Mucosa of stomach (tissue), 1 donor: ENCODE data around the gene ST3GAL4.

Experiments
- H3K27me3 ChIP-seq: one replicate; pipeline ENCODE4 v1.7.0; 2013; ENCODE audit warnings: mild to moderate bottlenecking, low read length; ENCODE audit not compliant: control insufficient read depth, insufficient read depth
- H3K36me3 ChIP-seq: one replicate; pipeline ENCODE4 v1.7.0; 2013; ENCODE audit warnings: low read length; ENCODE audit not compliant: control insufficient read depth, insufficient read depth
- H3K4me1 ChIP-seq: one replicate; pipeline ENCODE4 v1.7.0; 2013; ENCODE audit warnings: mild to moderate bottlenecking, low read length; ENCODE audit not compliant: control insufficient read depth, insufficient read depth
- H3K4me3 ChIP-seq: one replicate; pipeline ENCODE4 v1.7.0; 2013; ENCODE audit warnings: low read length
- H3K9ac ChIP-seq: one replicate; pipeline ENCODE4 v1.7.0; 2013; ENCODE audit warnings: mild to moderate bottlenecking, low read length, moderate library complexity
- H3K9me3 ChIP-seq: one replicate; pipeline ENCODE4 v1.7.0; 2013; ENCODE audit warnings: mild to moderate bottlenecking, low read length, moderate library complexity; ENCODE audit not compliant: control insufficient read depth
- donor health status: Pancreatic carcinoma.

Gene ST3GAL4

GRCh38 chr11:126420698-126421256, 65.3 kb downstream of the ST3GAL4 start:
- no peaks in the 10 kb centered on the region for H3K27me3 ChIP-seq
- H3K4me1 ChIP-seq = peaks cover 28% of the 10 kb centered on the region
- H3K9me3 ChIP-seq = no peaks in the 10 kb centered on the region
- H3K4me3 ChIP-seq = no peak overlapping the region
- no peaks in the 10 kb centered on the region for H3K36me3 ChIP-seq
- no peak overlapping the region for H3K9ac ChIP-seq

DNA sequence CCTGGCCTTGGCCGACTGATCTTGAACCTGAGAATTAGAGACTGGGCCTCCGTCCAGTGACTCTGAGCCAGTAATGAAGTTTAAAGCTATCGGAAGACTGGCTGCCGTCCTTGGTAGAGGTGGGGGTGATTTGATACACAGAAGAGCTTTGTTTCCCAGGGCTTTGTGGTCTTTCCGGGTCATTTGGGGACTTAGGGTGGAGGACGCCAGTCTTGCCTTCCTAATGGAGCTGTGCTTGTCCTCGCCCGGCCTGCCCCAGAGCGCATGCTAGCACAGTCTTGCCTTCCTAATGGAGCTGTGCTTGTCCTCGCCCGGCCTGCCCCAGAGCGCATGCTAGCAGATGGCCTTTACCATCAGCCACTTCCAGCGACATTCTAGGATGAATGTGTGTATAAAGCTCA, 65.8 kb downstream of the ST3GAL4 start:
- Histone ChIP-seq H3K27me3 (no peaks in the 10 kb centered on the region), H3K4me3 (no peak overlapping the region), H3K4me1 (peaks cover 23% of the 10 kb centered on the region), H3K9me3 (no peaks in the 10 kb centered on the region), H3K9ac (no peak overlapping the region), H3K36me3 (no peaks in the 10 kb centered on the region)

GRCh38 chr11:126422446-126422845, 67.0 kb downstream of the ST3GAL4 start:
- Histone ChIP-seq H3K4me1 (peaks cover 14% of the 10 kb centered on the region), H3K4me3 (no peak overlapping the region), H3K9me3 (no peaks in the 10 kb centered on the region), H3K9ac (no peak overlapping the region), H3K36me3 (no peaks in the 10 kb centered on the region), H3K27me3 (no peaks in the 10 kb centered on the region)

DNA sequence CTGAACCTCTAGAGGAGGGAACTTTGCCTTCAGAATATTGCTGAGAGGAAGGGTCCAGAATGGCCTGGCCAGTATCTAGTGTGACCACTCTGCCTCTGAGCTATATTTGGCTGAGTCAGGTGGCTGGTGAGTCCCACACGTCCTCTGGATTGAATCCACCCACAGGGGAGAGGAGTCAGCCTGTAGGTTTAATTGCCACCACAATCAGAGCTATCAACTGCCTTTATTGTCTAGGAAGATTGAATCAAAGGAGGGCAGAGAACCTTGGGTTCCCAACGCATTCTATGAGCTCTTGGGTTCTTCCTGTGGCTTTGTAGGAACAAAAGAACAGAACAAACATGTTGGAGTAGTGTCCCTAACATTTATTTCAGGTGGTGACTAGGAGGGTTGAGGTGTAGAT, 67.7 kb downstream of the ST3GAL4 start:
- Histone ChIP-seq H3K4me1 (peaks cover 14% of the 10 kb centered on the region), H3K36me3 (no peaks in the 10 kb centered on the region), H3K9me3 (no peaks in the 10 kb centered on the region), H3K27me3 (no peaks in the 10 kb centered on the region), H3K9ac (no peak overlapping the region), H3K4me3 (no peak overlapping the region)

- no peaks in the 10 kb centered on the region for H3K27me3 ChIP-seq
- H3K36me3 ChIP-seq = no peaks in the 10 kb centered on the region
- no peak overlapping the region for H3K4me3 ChIP-seq
- H3K9me3 ChIP-seq = no peaks in the 10 kb centered on the region
- H3K4me1 ChIP-seq = peaks cover 14% of the 10 kb centered on the region
- H3K9ac ChIP-seq = no peak overlapping the region
Observed at GRCh38 chr11:126423743-126424142, 68.3 kb downstream of the ST3GAL4 start.

DNA sequence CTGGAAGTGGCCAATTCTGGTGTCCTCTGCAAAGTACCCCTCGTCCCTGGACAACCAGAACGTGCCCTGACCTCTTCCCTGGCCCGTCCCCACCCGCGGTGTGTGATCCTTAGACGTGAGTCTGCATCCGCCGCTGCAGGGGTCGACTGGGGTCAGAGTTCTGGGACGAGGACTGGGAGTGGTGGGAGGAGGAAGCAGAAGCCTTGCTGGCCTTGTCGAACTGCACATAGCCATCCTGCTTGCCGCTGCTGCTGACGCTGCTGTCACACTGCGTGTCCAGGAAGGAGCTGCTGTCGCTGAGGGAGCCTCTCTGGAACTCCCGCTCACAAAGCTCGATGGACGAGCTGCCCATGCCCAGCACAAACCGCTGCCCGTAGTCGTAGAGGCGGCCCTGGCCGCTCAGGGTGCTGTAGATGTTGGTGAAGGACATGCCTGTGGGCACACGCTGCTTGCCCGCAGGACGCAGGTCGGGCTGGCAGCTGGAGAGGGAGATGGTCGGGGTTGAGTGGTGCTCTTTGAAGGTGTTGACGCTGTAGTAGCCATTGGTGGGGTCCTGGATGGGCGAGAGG, 69.1 kb downstream of the ST3GAL4 start:
- Histone ChIP-seq H3K4me3 (no peak overlapping the region), H3K9ac (no peak overlapping the region), H3K27me3 (no peaks in the 10 kb centered on the region), H3K9me3 (no peaks in the 10 kb centered on the region), H3K4me1 (peaks cover 14% of the 10 kb centered on the region), H3K36me3 (no peaks in the 10 kb centered on the region)

DNA sequence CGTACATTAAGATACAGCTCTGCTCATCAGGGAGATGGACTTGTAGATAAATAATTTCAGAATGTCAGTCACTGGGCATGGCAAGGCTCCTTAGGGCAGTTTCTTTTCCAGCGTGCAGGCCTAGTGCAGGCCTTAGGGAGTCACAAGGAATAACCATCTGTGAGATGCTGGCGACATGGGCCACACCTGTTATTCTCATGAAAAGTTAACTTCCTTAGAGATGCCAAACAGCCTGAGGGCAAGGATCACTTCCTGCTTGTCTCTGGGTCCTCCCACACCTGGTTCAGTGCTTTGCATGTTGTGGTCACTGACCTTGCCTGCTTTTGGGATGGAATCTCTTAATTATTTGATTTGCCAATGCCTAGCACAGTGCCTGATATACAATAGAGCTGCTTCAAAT, 70.6 kb downstream of the ST3GAL4 start:
- no peak overlapping the region for H3K4me3 ChIP-seq
- no peak overlapping the region for H3K9ac ChIP-seq
- H3K9me3 ChIP-seq = no peaks in the 10 kb centered on the region
- no peaks in the 10 kb centered on the region for H3K27me3 ChIP-seq
- peaks cover 10% of the 10 kb centered on the region for H3K4me1 ChIP-seq
- H3K36me3 ChIP-seq = no peaks in the 10 kb centered on the region

- H3K4me1 ChIP-seq = peaks cover 15% of the 10 kb centered on the region
- no peak overlapping the region for H3K9ac ChIP-seq
- no peaks in the 10 kb centered on the region for H3K36me3 ChIP-seq
- H3K4me3 ChIP-seq = no peak overlapping the region
- no peaks in the 10 kb centered on the region for H3K27me3 ChIP-seq
- no peaks in the 10 kb centered on the region for H3K9me3 ChIP-seq
Observed at GRCh38 chr11:126426820-126427749, 71.6 kb downstream of the ST3GAL4 start.

- Histone ChIP-seq H3K4me3 (no peak overlapping the region), H3K4me1 (peaks cover 22% of the 10 kb centered on the region)
Observed at GRCh38 chr11:126430581-126431335, 75.3 kb downstream of the ST3GAL4 start.

GRCh38 chr11:126431401-126432064, 76.0 kb downstream of the ST3GAL4 start:
- Histone ChIP-seq H3K27me3 (no peaks in the 10 kb centered on the region), H3K9me3 (no peaks in the 10 kb centered on the region), H3K4me1 (peaks cover 22% of the 10 kb centered on the region), H3K4me3 (no peak overlapping the region), H3K36me3 (no peaks in the 10 kb centered on the region), H3K9ac (no peak overlapping the region)

More at GRCh38 chr11:126430581-126431335, 75.3 kb downstream of the ST3GAL4 start:
- Histone ChIP-seq H3K9ac (no peak overlapping the region), H3K9me3 (no peaks in the 10 kb centered on the region), H3K36me3 (no peaks in the 10 kb centered on the region), H3K27me3 (no peaks in the 10 kb centered on the region)

- Histone ChIP-seq H3K4me3 (no peak overlapping the region), H3K27me3 (no peaks in the 10 kb centered on the region), H3K4me1 (peaks cover 22% of the 10 kb centered on the region), H3K9ac (no peak overlapping the region), H3K36me3 (no peaks in the 10 kb centered on the region), H3K9me3 (no peaks in the 10 kb centered on the region)
Observed at GRCh38 chr11:126432065-126432461, 76.6 kb downstream of the ST3GAL4 start.
